Activated T-cell treated with anti-CD3 and anti-CD28 coated beads, Interleukin-2, amount 50 U/mL, for 4 hours (primary cell): ENCODE data around the gene KRT81. TPM values are rescaled to one million over a fixed set of nuclear protein-coding genes. Genes with fewer than 3 reads are reported as not detected.
A peak's percentile ranks its signal among the peaks of the same experiment; 100 is the strongest.
"Not testable (repeated sequence)": the region's sequence is repeated elsewhere in the genome, so short reads cannot be mapped to it uniquely, and the experiment has no call there.

Source experiments
- ATAC-seq, 2 donors: fragments of 200-7000 bp; cut with Tn5 transposase; one replicate each; pipeline ENCODE4 v1.10.0; 2021
- DNase-seq: peaks from one replicate; pipeline ENCODE4 v3.0.0-alpha.2; 2020
- H3K27me3 Mint-ChIP-seq: one replicate; pipeline ENCODE4 v1.8.0; 2021; ENCODE audit warnings: low read depth, mixed read lengths
- H3K36me3 Mint-ChIP-seq: one replicate; pipeline ENCODE4 v1.8.0; 2022; ENCODE audit warnings: mixed read lengths; ENCODE audit not compliant: insufficient read depth
- H3K4me1 Mint-ChIP-seq: one replicate; pipeline ENCODE4 v1.8.0; 2021; ENCODE audit warnings: low read depth, mixed read lengths
- H3K4me3 Mint-ChIP-seq: one replicate; pipeline ENCODE4 v1.8.0; 2021; ENCODE audit warnings: mild to moderate bottlenecking, moderate library complexity, mixed read lengths
- H3K9me3 Mint-ChIP-seq: one replicate; pipeline ENCODE4 v1.8.0; 2021; ENCODE audit warnings: mixed read lengths
- total RNA-seq, 3 donors: library from RNA; stranded (reverse); gene quantifications; one replicate each; pipeline ENCODE4 v1.2.1, GENCODE V29; 2021

KRT81 gene
- total RNA-seq, 3 donors from 2014 or later = 0.19 to 0.25 (median 0.24) TPM

DNA sequence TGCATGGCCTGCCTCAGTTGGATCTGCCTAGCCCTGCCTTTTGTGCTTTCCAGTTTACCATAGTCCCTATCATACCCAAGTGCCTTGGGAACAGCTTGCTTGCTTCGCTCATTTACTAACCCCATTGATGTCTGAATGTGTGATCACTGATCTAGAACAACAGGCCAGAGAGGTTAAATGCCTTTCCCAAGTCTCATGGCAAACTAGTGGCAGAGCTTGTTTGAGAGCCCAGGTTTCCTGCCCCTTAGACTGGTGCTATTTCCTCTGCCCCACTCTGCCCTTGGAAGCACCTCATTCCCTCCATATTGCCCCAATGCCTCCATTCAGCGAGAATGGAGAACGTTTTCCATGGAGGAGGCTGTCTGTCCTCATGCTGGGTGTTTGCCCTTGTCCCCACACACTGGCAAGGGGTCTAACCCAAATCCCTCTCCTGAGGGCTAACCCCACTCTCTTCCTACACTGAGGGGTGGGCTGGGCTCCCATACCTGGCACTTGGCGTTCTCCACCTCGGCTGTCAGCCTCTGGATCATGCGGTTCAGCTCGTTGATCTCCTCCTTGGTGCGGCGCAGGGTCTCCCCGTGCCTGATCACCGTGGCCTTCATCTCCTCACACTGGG lies 38.5 kb downstream of the KRT81 start:
- H3K4me1 Mint-ChIP-seq = peaks cover 12% of the 10 kb centered on the region
- H3K36me3 Mint-ChIP-seq = no peaks in the 10 kb centered on the region
- no peak for DNase-seq
- H3K4me3 Mint-ChIP-seq = no peak overlapping the region
- ATAC-seq = no peak
- H3K9me3 Mint-ChIP-seq = no peaks in the 10 kb centered on the region
- H3K27me3 Mint-ChIP-seq = peaks cover 48% of the 10 kb centered on the region

DNA sequence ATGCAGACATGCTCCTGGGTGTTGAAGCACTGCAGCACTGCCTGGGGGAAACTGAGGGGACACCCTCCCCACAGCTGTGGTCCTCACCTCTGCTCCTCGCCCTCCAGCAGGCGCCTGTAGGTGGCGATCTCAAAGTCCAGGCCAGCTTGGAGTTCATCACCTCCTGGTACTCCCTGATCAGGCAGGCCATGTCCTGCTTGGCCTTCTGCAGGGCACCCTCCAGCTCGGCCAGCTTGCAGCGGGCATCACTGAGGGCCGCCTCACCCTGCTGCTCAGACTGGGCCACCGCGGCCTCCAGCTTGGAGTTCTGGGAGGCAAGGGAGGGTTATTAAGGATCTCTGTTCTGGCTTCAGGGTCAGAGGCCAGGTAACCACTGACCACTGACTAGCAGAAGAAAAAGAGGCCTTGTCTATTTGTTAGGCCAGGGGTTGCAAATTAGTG lies 39.1 kb downstream of the KRT81 start:
- H3K36me3 Mint-ChIP-seq, H3K9me3 Mint-ChIP-seq, DNase-seq, H3K4me3 Mint-ChIP-seq, ATAC-seq: not testable (repeated sequence)
- Mint-ChIP-seq H3K4me1 (peaks cover 12% of the 10 kb centered on the region), H3K27me3 (peaks cover 45% of the 10 kb centered on the region)

DNA sequence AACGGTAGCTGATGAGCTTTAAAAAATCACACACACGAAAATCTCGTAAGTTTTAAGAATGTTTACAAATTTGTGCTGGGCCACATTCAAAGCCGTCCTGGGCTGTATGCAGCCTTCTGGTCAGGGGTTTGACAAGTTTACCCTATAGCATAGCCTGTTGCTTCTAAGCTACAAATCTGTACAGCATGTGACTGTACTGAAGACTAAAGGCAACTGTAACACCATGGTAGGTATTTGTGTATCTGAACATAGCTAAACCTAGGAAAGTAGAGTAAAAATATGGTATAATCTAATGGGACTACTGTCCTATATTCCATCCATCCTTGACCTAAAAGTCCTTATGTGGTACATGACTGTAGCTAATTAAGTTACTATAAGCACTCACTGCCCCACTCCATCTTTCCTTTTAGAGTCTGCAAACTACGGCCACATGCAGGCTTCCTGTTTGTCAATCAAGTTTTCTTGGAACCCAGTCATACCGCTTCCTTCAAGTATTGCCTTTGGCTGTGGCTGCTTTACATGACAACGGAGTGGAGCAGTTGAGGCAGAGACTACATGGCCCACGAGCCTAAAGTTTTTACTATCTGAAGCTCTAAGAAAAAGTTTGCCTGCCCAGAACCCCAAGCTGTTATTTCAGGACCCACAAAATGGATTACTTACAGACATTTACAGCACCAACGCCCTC lies 39.8 kb downstream of the KRT81 start:
- no peak overlapping the region for H3K4me3 Mint-ChIP-seq
- no peaks in the 10 kb centered on the region for H3K9me3 Mint-ChIP-seq
- H3K27me3 Mint-ChIP-seq = peaks cover 42% of the 10 kb centered on the region
- H3K4me1 Mint-ChIP-seq = peaks cover 12% of the 10 kb centered on the region
- no peak for DNase-seq
- no peaks in the 10 kb centered on the region for H3K36me3 Mint-ChIP-seq
- ATAC-seq = no peak

DNA sequence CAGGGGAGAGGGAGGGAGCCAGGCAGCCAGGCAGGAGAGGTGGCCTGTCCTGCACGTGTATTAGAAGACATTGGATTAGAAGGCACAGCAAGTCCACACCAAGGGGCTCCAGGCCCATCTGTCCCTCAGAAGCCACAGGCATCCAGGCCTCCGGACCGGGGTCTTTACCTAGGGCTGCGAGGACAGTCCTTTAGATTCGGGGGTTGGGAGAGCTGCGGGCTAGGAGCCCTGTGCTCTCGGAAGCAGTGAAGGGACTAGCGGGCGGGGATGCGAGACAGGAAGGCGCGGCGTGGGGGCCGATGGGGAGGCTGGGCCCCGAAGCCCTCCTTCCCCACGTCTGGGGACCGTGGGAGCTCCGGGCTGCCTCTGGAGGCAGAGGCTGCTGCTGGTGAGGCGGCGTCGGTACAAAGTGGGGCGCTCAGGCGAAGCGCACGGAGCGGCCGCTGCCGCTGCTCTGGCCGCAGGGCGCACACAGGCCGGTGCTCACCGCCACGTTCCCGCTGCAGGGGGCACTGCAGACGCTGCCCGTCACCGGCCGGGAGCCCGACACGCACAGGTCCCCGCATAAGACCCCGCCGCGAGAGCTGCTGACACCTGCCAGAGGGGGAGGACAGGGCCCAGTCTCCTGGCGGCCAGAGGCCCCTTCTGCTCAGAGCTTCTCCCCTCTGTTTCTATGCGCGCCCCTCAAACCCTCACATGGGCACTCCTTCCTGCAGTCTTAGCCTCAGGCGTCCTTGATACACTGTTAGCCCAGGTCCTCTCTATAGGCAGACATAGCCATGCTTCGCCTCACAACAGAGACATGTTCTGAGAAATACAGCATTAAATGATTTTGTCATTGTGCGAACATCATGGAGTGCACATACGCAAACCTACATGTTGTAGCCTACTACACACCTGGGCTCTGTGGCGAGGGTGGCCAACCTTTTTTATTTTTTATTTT lies 41.0 kb downstream of the KRT81 start:
- ATAC-seq = no peak
- Mint-ChIP-seq H3K27me3 (peaks cover 30% of the 10 kb centered on the region), H3K4me1 (peaks cover 17% of the 10 kb centered on the region), H3K4me3 (no peak overlapping the region), H3K36me3 (no peaks in the 10 kb centered on the region), H3K9me3 (no peaks in the 10 kb centered on the region)
- no peak for DNase-seq

DNA sequence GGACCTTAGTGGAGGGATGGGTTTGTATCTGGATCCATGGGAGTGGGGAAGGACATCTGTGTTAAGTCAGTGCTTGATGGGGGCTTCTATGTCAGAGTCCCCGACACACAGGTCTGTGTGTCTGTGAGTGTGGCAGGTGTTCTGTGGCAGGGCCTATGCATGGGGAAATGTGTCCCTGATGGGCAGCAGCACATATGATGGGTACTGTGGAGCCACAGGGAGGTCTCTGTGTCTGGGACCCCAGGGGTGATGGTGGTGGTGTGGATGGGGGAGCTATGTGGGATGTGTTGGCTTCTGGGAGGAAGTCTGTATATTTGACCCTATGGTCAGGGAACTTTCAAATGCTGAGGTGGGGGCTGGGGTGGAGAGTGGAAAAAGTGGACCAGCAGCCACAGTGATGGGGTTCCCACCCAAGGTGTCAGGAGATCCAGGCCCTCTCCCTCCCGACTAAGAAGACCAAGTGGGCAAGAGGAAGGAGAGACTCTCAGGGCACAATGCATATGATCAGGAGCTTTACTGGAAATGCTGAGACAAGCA lies 41.8 kb downstream of the KRT81 start:
- Mint-ChIP-seq H3K36me3 (no peaks in the 10 kb centered on the region), H3K4me3 (no peak overlapping the region), H3K27me3 (peaks cover 24% of the 10 kb centered on the region), H3K9me3 (no peaks in the 10 kb centered on the region), H3K4me1 (peaks cover 17% of the 10 kb centered on the region)
- ATAC-seq (no peak), DNase-seq (no peak)

DNA sequence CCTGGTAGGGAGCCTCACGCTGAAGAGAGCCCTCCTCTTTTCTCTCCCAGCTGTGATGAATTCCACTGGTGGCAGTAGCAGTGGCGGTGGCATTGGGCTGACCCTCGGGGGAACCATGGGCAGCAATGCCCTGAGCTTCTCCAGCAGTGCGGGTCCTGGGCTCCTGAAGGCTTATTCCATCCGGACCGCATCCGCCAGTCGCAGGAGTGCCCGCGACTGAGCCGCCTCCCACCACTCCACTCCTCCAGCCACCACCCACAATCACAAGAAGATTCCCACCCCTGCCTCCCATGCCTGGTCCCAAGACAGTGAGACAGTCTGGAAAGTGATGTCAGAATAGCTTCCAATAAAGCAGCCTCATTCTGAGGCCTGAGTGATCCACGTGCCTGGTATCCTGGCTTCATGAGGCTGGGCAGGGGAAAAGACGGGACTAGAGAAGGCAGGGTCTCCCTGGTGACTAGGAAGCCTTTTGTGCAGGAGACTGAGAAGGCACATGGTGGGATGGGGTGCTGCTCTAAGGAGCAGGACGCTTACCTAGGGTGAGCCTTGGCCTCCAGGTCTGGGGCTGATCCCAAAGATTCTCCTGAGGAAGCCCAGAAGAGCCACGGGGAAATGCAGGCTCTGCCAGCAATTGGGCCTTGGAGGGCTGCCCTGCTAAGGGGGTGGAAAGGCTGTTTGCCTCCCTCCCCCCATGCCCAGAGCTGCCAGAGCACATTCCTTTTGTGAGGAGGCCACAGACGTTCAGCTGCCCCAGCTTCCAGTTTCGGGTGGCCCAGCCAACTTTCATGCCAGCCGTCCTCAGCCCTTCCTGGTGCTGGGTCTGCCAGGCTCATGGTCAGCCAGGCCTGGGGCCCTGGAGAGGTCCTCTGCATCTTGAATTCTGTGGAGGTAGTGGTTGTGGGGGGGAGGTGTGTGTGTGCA lies 42.5 kb downstream of the KRT81 start:
- ATAC-seq = no peak
- H3K27me3 Mint-ChIP-seq = peaks cover 24% of the 10 kb centered on the region
- no peaks in the 10 kb centered on the region for H3K36me3 Mint-ChIP-seq
- H3K4me1 Mint-ChIP-seq = peaks cover 25% of the 10 kb centered on the region
- H3K9me3 Mint-ChIP-seq = no peaks in the 10 kb centered on the region
- no peak for DNase-seq
- H3K4me3 Mint-ChIP-seq = no peak overlapping the region

DNA sequence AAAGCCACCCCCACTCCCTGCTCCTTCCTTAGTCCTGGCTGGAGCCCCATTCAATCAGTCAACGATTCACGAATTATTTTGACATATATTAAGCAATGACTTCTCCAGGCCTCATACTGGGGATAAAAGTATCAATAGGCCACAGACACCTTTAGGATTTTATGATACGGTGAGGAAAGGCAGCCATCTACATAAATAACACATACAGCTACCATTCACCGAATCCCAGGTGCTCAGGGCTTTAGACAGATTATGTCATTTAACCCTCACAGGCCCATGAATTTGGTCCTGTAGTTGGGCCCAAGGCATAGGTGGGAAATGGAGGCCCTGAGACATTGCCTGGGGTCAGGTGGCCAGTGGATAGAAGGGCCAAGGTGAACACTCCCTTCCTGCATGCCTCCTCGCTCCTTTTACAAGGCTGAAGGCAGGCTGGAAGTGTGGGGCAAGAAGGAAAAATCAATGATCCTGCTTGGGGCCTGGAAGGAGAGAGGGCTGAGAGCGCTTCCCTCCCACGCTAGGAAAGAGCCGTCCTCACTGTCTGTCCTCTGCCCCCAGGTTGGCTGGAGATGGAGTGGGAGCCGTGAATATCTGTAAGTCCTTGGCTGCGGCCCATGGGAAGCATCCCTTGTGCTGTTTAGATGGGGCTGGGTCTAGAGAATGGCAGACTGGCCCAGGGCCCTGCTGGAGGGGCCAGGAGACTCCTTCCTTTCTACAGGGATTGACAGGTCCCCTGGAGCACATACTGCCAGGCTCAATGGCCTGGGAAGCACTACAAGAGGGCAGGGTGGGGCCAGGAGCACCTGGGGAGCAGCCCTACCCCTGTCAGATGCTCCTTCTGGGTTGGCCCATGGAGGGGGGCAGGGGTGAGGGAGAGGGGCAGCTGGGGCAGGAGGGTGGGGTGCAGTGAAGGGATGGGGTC lies 43.5 kb downstream of the KRT81 start:
- Mint-ChIP-seq H3K4me3 (no peak overlapping the region), H3K4me1 (peaks cover 31% of the 10 kb centered on the region), H3K9me3 (no peaks in the 10 kb centered on the region), H3K36me3 (no peaks in the 10 kb centered on the region), H3K27me3 (peaks cover 24% of the 10 kb centered on the region)
- no peak for DNase-seq
- ATAC-seq = no peak

DNA sequence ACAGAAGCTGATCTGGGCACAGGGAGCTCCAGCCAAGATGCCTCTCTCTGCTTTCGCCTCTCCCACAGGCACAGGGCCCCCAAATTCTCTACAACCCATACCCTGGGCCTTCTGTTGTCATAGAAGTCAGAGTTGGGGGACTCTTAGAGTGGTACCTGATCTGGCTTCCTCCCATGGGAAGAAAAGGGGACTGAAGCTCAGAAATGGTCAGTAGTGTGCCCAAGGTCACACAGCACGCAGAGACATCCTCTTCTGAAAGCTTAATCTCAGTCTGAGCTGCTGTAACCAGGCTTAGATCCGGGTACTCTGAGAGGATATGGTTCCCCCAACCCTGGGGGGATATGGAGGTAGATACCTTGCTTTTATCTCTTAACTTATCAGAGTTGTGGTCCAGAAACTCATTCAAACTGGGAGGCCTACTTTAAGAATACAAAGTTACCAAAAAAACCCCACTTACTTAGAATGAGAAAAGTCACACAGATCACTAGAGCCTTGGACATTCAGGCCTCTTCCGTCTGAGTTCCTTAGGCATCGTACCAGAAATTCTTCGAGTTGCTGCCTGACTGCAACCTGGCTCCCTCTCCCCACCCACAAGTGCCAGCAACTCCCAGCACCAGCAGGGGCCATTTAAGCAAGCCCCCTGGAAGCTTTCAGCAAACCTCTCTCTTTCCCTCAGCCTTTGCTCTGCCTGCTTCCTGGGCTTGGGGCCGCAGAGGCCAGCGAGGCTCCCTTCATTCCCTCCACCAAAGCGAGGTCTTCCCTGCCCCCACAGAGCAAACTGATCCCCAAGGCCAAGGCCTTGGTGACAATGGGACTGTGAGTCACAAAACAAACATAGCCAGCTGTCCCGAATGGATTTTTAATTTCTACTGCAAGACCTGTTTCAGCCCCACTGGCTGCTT lies 44.4 kb downstream of the KRT81 start:
- Mint-ChIP-seq H3K4me3 (no peak overlapping the region), H3K4me1 (peaks cover 31% of the 10 kb centered on the region), H3K36me3 (no peaks in the 10 kb centered on the region), H3K27me3 (peaks cover 24% of the 10 kb centered on the region), H3K9me3 (no peaks in the 10 kb centered on the region)
- ATAC-seq (no peak), DNase-seq (no peak)

DNA sequence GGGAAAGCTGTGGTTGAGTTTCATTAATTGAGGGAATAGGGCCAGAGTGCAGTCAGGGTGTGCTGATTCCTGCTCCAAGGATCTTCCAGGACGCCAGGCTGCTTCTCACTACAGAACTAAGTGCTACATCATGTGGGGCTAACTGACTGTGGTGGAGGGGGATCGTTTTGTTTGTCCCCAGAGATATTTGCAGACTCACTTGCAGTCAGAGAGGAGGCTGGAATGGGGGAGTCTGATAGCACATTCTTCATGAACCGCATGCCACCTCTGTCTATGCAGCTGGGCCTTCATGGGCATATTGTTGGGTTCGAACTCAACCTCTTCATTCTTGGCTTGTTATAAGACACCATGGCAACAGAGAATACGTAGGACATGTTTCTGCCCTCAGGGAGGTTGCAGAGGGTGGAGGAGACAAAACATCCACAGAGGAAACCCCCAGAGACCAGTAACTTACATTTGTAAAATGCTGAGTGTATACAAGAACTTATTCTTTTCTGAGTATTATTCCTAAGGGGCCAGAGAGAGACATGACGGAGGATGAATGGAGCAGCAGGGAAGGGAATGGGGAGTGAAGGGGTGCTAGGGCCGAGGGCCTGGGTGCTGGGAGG lies 45.3 kb downstream of the KRT81 start:
- H3K9me3 Mint-ChIP-seq = no peaks in the 10 kb centered on the region
- H3K4me1 Mint-ChIP-seq = peaks cover 24% of the 10 kb centered on the region
- no peaks in the 10 kb centered on the region for H3K36me3 Mint-ChIP-seq
- H3K27me3 Mint-ChIP-seq = peaks cover 22% of the 10 kb centered on the region
- ATAC-seq = no peak
- no peak overlapping the region for H3K4me3 Mint-ChIP-seq
- DNase-seq = no peak

DNA sequence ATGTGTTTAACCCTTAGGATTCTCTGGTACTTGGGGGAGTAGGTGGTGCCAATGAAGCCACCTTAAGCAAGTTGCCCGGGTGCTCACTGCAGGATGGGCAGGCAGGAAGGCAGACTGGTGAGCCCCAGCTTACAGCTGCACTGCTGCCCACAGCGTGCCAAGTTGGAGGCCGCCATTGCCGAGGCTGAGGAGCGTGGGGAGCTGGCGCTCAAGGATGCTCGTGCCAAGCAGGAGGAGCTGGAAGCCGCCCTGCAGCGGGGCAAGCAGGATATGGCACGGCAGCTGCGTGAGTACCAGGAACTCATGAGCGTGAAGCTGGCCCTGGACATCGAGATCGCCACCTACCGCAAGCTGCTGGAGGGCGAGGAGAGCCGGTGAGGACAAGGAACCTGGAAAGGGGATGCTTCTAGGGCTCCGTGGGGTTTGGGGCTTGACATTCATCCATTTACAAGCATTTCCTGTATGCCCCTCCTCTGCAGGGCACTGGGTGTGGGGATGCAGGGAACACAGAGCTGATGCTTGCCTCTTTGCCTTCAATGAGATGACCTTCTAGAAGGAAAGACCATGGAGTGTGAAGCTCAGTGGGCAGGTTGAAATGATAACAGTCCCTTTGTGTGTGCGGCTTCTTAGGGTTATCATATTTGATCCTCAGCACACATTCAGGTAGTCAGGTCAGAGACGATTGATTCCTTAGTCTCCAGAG lies 45.9 kb downstream of the KRT81 start:
- no peak overlapping the region for H3K4me3 Mint-ChIP-seq
- no peak for ATAC-seq
- no peak for DNase-seq
- H3K36me3 Mint-ChIP-seq = no peaks in the 10 kb centered on the region
- H3K4me1 Mint-ChIP-seq = peaks cover 24% of the 10 kb centered on the region
- H3K9me3 Mint-ChIP-seq = no peaks in the 10 kb centered on the region
- H3K27me3 Mint-ChIP-seq = peaks cover 19% of the 10 kb centered on the region

DNA sequence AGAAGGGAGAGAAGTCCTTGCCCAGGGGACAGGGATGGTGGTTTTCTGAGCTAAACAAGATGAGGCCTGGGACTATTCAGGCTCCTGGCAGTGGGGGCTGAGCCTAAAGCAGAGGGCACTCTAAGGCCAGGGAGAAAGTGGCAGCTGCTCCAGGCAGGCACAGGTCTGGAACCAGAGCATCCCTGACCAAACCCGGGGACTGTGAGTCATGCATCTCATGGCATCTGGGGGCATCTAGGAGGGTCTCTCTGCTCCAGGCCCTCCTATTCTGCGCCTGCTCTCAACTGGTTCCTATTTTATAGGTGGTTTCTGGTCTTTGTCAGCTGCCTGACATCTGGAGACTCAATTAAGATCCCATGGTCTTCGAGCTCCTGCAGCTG lies 46.7 kb downstream of the KRT81 start:
- peak overlapping the region; percentile 59 for H3K4me3 Mint-ChIP-seq
- DNase-seq = no peak
- no peaks in the 10 kb centered on the region for H3K36me3 Mint-ChIP-seq
- peaks cover 19% of the 10 kb centered on the region for H3K4me1 Mint-ChIP-seq
- no peaks in the 10 kb centered on the region for H3K9me3 Mint-ChIP-seq
- no peak for ATAC-seq
- H3K27me3 Mint-ChIP-seq = peaks cover 14% of the 10 kb centered on the region
